ENCODE results near the gene ICAM1. TPM values are rescaled to one million over a fixed set of nuclear protein-coding genes. Genes with fewer than 3 reads are reported as not detected.

The ICAM1 gene
- total RNA-seq, 1 experiment from 2014 or later = 4.6 TPM

GRCh38 chr19:10317857-10318462 is 47.0 kb downstream of the ICAM1 start:
- Mint-ChIP-seq H3K9me3 (ENCODE audit: unreplicated experiment) (no peaks in the 10 kb centered on the region), H3K4me3 (ENCODE audit: unreplicated experiment) (no peak overlapping the region), H3K27me3 (ENCODE audit: insufficient read depth, unreplicated experiment) (no peaks in the 10 kb centered on the region), H3K27ac (ENCODE audit: low read depth, unreplicated experiment) (no peak overlapping the region), H3K4me1 (ENCODE audit: insufficient read depth, unreplicated experiment) (peaks cover 18% of the 10 kb centered on the region), H3K36me3 (ENCODE audit: insufficient read depth, unreplicated experiment) (peaks cover 59% of the 10 kb centered on the region)
- TF ChIP-seq, protein P1, sequence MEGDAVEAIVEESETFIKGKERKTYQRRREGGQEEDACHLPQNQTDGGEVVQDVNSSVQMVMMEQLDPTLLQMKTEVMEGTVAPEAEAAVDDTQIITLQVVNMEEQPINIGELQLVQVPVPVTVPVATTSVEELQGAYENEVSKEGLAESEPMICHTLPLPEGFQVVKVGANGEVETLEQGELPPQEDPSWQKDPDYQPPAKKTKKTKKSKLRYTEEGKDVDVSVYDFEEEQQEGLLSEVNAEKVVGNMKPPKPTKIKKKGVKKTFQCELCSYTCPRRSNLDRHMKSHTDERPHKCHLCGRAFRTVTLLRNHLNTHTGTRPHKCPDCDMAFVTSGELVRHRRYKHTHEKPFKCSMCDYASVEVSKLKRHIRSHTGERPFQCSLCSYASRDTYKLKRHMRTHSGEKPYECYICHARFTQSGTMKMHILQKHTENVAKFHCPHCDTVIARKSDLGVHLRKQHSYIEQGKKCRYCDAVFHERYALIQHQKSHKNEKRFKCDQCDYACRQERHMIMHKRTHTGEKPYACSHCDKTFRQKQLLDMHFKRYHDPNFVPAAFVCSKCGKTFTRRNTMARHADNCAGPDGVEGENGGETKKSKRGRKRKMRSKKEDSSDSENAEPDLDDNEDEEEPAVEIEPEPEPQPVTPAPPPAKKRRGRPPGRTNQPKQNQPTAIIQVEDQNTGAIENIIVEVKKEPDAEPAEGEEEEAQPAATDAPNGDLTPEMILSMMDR (IDR thresholded peaks at IDR 0.05; ENCODE audit: unreplicated experiment) = no peak
- POLR2A ChIA-PET = interaction anchor here (0.9 to 1.3 kb wide), 3 partner anchors 15 to 26 kb away, joined by 3 to 5 read pairs (median 4); partner anchors contain the start of gene RAVER1
- DNase-seq (ENCODE audit: unreplicated experiment) = no peak
- CTCF ChIA-PET = interaction anchor here (1.1 to 1.2 kb wide), 2 partner anchors 70 to 71 kb away, joined by 3 to 4 read pairs; no protein-coding TSS in a partner anchor
- intact Hi-C loops (cut with micrococcal nuclease) = no loop called here
- BruUV-seq (replicated peaks) = no TSS peak

- Mint-ChIP-seq H3K9me3 (ENCODE audit: unreplicated experiment) (no peaks in the 10 kb centered on the region), H3K4me1 (ENCODE audit: insufficient read depth, unreplicated experiment) (peaks cover 18% of the 10 kb centered on the region), H3K4me3 (ENCODE audit: unreplicated experiment) (no peak overlapping the region), H3K27me3 (ENCODE audit: insufficient read depth, unreplicated experiment) (no peaks in the 10 kb centered on the region), H3K36me3 (ENCODE audit: insufficient read depth, unreplicated experiment) (peaks cover 64% of the 10 kb centered on the region), H3K27ac (ENCODE audit: low read depth, unreplicated experiment) (no peak overlapping the region)
- ChIA-PET POLR2A (interaction anchor here (0.9 to 1.3 kb wide), 3 partner anchors 14 to 27 kb away, joined by 3 to 5 read pairs (median 4); partner anchors contain the start of gene RAVER1), CTCF (no interaction called here)
- TF ChIP-seq, protein P1 (IDR thresholded peaks at IDR 0.05; ENCODE audit: unreplicated experiment) = no peak
- DNase-seq (ENCODE audit: unreplicated experiment) = no peak
- intact Hi-C loops (cut with micrococcal nuclease) = no loop called here
- no TSS peak for BruUV-seq (replicated peaks)
Measured at GRCh38 chr19:10318807-10319682, 48.1 kb downstream of the ICAM1 start.

DNA sequence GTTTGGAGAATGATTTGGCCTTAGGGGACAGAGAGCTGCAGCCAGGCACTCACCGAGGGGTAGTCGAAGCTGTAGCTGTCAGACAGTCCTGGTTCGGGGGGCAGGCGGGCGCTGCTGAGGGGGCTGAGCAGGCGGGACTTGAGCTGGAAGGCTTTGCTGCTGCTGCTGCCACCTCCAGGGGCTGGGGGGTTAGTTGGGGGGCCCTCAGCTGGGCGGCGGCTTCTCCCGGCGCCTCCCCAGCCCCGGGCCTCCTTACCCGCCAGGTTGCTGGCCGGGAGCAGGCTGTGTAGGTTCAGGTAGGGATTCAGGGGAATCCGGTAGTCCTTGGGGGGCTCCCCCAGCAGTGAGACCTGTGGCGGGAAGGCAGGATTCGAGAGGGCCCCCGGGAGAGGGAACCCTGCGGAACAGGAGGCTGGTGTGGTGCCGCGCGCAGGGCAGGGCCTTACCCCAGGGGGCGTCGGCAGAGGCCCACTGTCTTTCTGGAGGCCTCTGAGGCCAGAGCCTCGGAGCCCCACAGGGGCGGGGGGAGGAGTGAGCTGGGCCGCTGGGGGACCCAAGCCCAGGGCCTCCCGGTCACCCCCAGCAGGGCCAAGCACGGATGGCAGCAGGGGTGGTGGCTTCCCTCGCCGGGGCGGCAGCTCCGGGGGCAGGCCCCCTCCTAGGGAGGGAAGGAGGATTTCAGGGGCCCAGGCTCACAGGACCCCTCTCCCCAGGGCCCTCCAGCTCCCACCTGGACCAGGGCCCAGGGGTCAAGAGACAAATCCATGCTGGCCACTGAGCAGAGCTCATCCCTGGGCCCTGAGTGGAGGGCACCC is 49.9 kb downstream of the ICAM1 start:
- DNase-seq (ENCODE audit: unreplicated experiment) = no peak
- intact Hi-C loops (cut with micrococcal nuclease) = no loop called here
- no peak overlapping the region for H3K27ac Mint-ChIP-seq (ENCODE audit: low read depth, unreplicated experiment)
- H3K27me3 Mint-ChIP-seq (ENCODE audit: insufficient read depth, unreplicated experiment) = no peaks in the 10 kb centered on the region
- H3K4me3 Mint-ChIP-seq (ENCODE audit: unreplicated experiment) = no peak overlapping the region
- TF ChIP-seq, protein P1 (IDR thresholded peaks at IDR 0.05; ENCODE audit: unreplicated experiment) = no peak
- ChIA-PET CTCF (interaction anchor here (0.9 to 1.3 kb wide), 2 partner anchors 49 to 68 kb away, joined by 3 read pairs; no protein-coding TSS in a partner anchor), POLR2A (no interaction called here)
- no TSS peak for BruUV-seq (replicated peaks)
- peaks cover 6% of the 10 kb centered on the region for H3K4me1 Mint-ChIP-seq (ENCODE audit: insufficient read depth, unreplicated experiment)
- H3K9me3 Mint-ChIP-seq (ENCODE audit: unreplicated experiment) = no peaks in the 10 kb centered on the region
- H3K36me3 Mint-ChIP-seq (ENCODE audit: insufficient read depth, unreplicated experiment) = peaks cover 66% of the 10 kb centered on the region
